Parathyroid adenoma (tissue), 2 donors: ENCODE results near the gene ERLIN1.

ENCODE experiments used
- H2AFZ ChIP-seq: fragments of 300-600 bp; sonication (generic); one replicate; pipeline ENCODE4 v1.7.0; 2017; ENCODE audit warnings: antibody characterized with exemption, mild to moderate bottlenecking
- H3K27ac ChIP-seq: fragments of 300-600 bp; sonication (generic); one replicate; pipeline ENCODE4 v1.7.0; 2017
- H3K27me3 ChIP-seq: fragments of 300-600 bp; sonication (generic); one replicate; pipeline ENCODE4 v1.7.0; 2017; ENCODE audit warnings: low read length; ENCODE audit not compliant: control insufficient read depth, insufficient read depth
- H3K36me3 ChIP-seq: fragments of 300-600 bp; sonication (generic); one replicate; pipeline ENCODE4 v1.7.0; 2017; ENCODE audit warnings: low read length; ENCODE audit not compliant: control insufficient read depth, insufficient read depth
- H3K4me1 ChIP-seq: fragments of 300-600 bp; sonication (generic); one replicate; pipeline ENCODE4 v1.7.0; 2017; ENCODE audit warnings: control low read depth
- H3K4me2 ChIP-seq: fragments of 300-600 bp; sonication (generic); one replicate; pipeline ENCODE4 v1.7.0; 2017; ENCODE audit warnings: low read length
- H3K4me3 ChIP-seq: fragments of 300-600 bp; sonication (generic); one replicate; pipeline ENCODE4 v1.7.0; 2017; ENCODE audit warnings: low read depth, low read length
- H3K79me2 ChIP-seq: fragments of 300-600 bp; sonication (generic); one replicate; pipeline ENCODE4 v1.7.0; 2017; ENCODE audit warnings: control low read depth
- H3K9ac ChIP-seq: fragments of 300-600 bp; sonication (generic); one replicate; pipeline ENCODE4 v1.7.0; 2017; ENCODE audit warnings: mild to moderate bottlenecking
- H3K9me3 ChIP-seq: fragments of 300-600 bp; sonication (generic); one replicate; pipeline ENCODE4 v1.7.0; 2017; ENCODE audit warnings: low read length; ENCODE audit not compliant: control insufficient read depth
- CTCF ChIP-seq: fragments of 300-600 bp; sonication (generic); IDR thresholded peaks from one replicate; pipeline ENCODE4 v1.7.0; 2017; ENCODE audit warnings: antibody characterized with exemption, mild to moderate bottlenecking
- donor health status: primary hyperparathyroidism.

Gene ERLIN1

GRCh38 chr10:100222529-100222928 lies 36.7 kb upstream of the ERLIN1 start:
- Histone ChIP-seq H3K36me3 (no peaks in the 10 kb centered on the region), H3K9ac (no peak overlapping the region), H3K4me2 (no peak overlapping the region), H3K79me2 (no peaks in the 10 kb centered on the region), H3K27ac (no peak overlapping the region), H2AFZ (no peak overlapping the region), H3K4me1 (no peaks in the 10 kb centered on the region), H3K27me3 (no peaks in the 10 kb centered on the region), H3K9me3 (no peaks in the 10 kb centered on the region), H3K4me3 (no peak overlapping the region)
- TF ChIP-seq CTCF: no peak

GRCh38 chr10:100216006-100216405 lies 30.2 kb upstream of the ERLIN1 start:
- Histone ChIP-seq H3K4me2 (no peak overlapping the region), H3K27me3 (no peaks in the 10 kb centered on the region), H3K36me3 (no peaks in the 10 kb centered on the region), H3K79me2 (no peaks in the 10 kb centered on the region), H3K4me1 (no peaks in the 10 kb centered on the region), H3K4me3 (no peak overlapping the region), H3K9me3 (no peaks in the 10 kb centered on the region), H3K27ac (no peak overlapping the region), H2AFZ (no peak overlapping the region), H3K9ac (no peak overlapping the region)
- TF ChIP-seq CTCF: no peak

- H2AFZ ChIP-seq: no peak overlapping the region
- H3K9ac ChIP-seq: no peak overlapping the region
- no peak for TF ChIP-seq CTCF
- no peaks in the 10 kb centered on the region for H3K4me1 ChIP-seq
- H3K36me3 ChIP-seq: no peaks in the 10 kb centered on the region
- H3K4me2 ChIP-seq: peak overlapping the region; percentile 31
- H3K27me3 ChIP-seq: no peaks in the 10 kb centered on the region
- peak overlapping the region; percentile 47 for H3K27ac ChIP-seq
- no peaks in the 10 kb centered on the region for H3K9me3 ChIP-seq
- no peaks in the 10 kb centered on the region for H3K79me2 ChIP-seq
- peak overlapping the region; percentile 18 for H3K4me3 ChIP-seq
These were observed 23.5 kb upstream of the ERLIN1 start for GRCh38 chr10:100209303-100209702.

- Histone ChIP-seq H3K79me2 (peaks cover 3% of the 10 kb centered on the region), H3K4me1 (no peaks in the 10 kb centered on the region), H2AFZ (no peak overlapping the region), H3K4me2 (no peak overlapping the region), H3K27me3 (no peaks in the 10 kb centered on the region), H3K4me3 (no peak overlapping the region), H3K36me3 (no peaks in the 10 kb centered on the region), H3K9ac (no peak overlapping the region), H3K27ac (no peak overlapping the region), H3K9me3 (no peaks in the 10 kb centered on the region)
- no peak for TF ChIP-seq CTCF
These were observed 22.4 kb upstream of the ERLIN1 start for GRCh38 chr10:100208276-100208675.

GRCh38 chr10:100204370-100204769 lies 18.5 kb upstream of the ERLIN1 start:
- no peaks in the 10 kb centered on the region for H3K9me3 ChIP-seq
- no peaks in the 10 kb centered on the region for H3K36me3 ChIP-seq
- H3K9ac ChIP-seq: no peak overlapping the region
- H3K4me1 ChIP-seq: no peaks in the 10 kb centered on the region
- H3K4me3 ChIP-seq: no peak overlapping the region
- no peak overlapping the region for H2AFZ ChIP-seq
- H3K27ac ChIP-seq: no peak overlapping the region
- H3K27me3 ChIP-seq: no peaks in the 10 kb centered on the region
- TF ChIP-seq CTCF: no peak
- H3K79me2 ChIP-seq: peaks cover 3% of the 10 kb centered on the region
- no peak overlapping the region for H3K4me2 ChIP-seq
